B cell (primary cell): ENCODE measurements around the gene SPIRE1. TPM values are rescaled to one million over a fixed set of nuclear protein-coding genes. Genes with fewer than 3 reads are reported as not detected.

Experiments used
- ATAC-seq: fragments of 200-7000 bp; cut with Tn5 transposase; one replicate; pipeline ENCODE4 v1.10.0; 2021; ENCODE audit warnings: low read depth, mild to moderate bottlenecking, moderate number of reproducible peaks, moderate library complexity
- CTCF ChIA-PET: fragments of 350-600 bp; sonication (Branson Sonifier 250); formaldehyde crosslinking; loops from one replicate; lab custom pipeline; 2021; ENCODE audit warnings: antibody characterized with exemption, inconsistent platforms; lab: Charles Lee
- POLR2A ChIA-PET: fragments of 350-600 bp; sonication (Branson Sonifier 250); formaldehyde crosslinking; loops from one replicate; lab custom pipeline; 2021; ENCODE audit warnings: antibody characterized with exemption; lab: Charles Lee
- DNase-seq: peaks from one replicate; pipeline ENCODE4 v3.0.0; 2013
- H2AFZ ChIP-seq: 2 replicates; pipeline ENCODE4 v1.6.1; 2012; ENCODE audit warnings: mild to moderate bottlenecking, low read depth, low read length; ENCODE audit not compliant: insufficient read depth, poor library complexity, severe bottlenecking
- H3K27ac ChIP-seq, 2 donors: 1 replicate in 1 of 2; 2 replicates in 1 of 2; pipeline ENCODE4 v1.5.1; 2012 to 2013; ENCODE audit warnings: low read length in 2 of 2, mild to moderate bottlenecking in 2 of 2, moderate library complexity in 1 of 2
- H3K27me3 ChIP-seq, 4 experiments: fragments of 200-600 bp in 1 of 4; sonication (generic) in 1 of 4; replicated peaks in 1 of 4; 1 replicate in 2 of 4; 2 replicates in 2 of 4; pipeline versions ENCODE4 v1.6.1 to v1.7.0; 2013 to 2016; ENCODE audit warnings: low read length in 3 of 4, mild to moderate bottlenecking in 2 of 4, mixed read lengths in 1 of 4, moderate library complexity in 1 of 4; ENCODE audit not compliant: insufficient read depth in 4 of 4, control insufficient read depth in 3 of 4; ENCODE audit errors: control extremely low read depth in 1 of 4
- H3K36me3 ChIP-seq, 2 experiments: replicated peaks in 1 of 2; 1 replicate in 1 of 2; 2 replicates in 1 of 2; pipeline versions ENCODE4 v1.6.1 to v1.7.1; 2013; ENCODE audit warnings: low read length in 1 of 2; ENCODE audit not compliant: insufficient read depth in 2 of 2, control insufficient read depth in 1 of 2; ENCODE audit errors: control extremely low read depth in 1 of 2, extremely low read depth in 1 of 2
- H3K4me1 ChIP-seq, 2 donors: fragments of 200-600 bp in 1 of 2; sonication (generic) in 1 of 2; 1 replicate in 1 of 2; 2 replicates in 1 of 2; pipeline versions ENCODE4 v1.5.1 to v1.6.1; 2013 to 2017; ENCODE audit warnings: low read length in 2 of 2; ENCODE audit not compliant: control insufficient read depth in 2 of 2, insufficient read depth in 2 of 2
- H3K4me2 ChIP-seq: replicated peaks from 2 replicates; pipeline ENCODE3; 2012; ENCODE audit warnings: mild to moderate bottlenecking, low read depth, low read length; ENCODE audit not compliant: poor library complexity, severe bottlenecking
- H3K4me3 ChIP-seq, 5 experiments: fragments of 200-600 bp in 1 of 5; sonication (generic) in 1 of 5; 1 replicate in 3 of 5; 2 replicates in 2 of 5; pipeline versions ENCODE4 v1.5.1 to v1.7.0; 2011 to 2016; ENCODE audit warnings: low read length in 4 of 5, mild to moderate bottlenecking in 4 of 5, low read depth in 2 of 5, control low read depth in 1 of 5, moderate library complexity in 1 of 5; ENCODE audit not compliant: insufficient read depth in 1 of 5; ENCODE audit errors: control extremely low read depth in 1 of 5, extremely low read depth in 1 of 5
- H3K79me2 ChIP-seq: fragments of 200-600 bp; sonication (generic); one replicate; pipeline ENCODE4 v1.6.0; 2016; ENCODE audit warnings: low read length; ENCODE audit not compliant: control insufficient read depth, insufficient read depth
- H3K9ac ChIP-seq: fragments of 200-600 bp; sonication (generic); 2 replicates; pipeline ENCODE4 v1.6.1; 2017; ENCODE audit warnings: mild to moderate bottlenecking, low read length, moderate library complexity
- H3K9me3 ChIP-seq, 3 donors: one replicate each; pipeline versions ENCODE4 v1.6.1 to v1.7.1; 2013; ENCODE audit warnings: low read length in 2 of 3; ENCODE audit not compliant: control insufficient read depth in 2 of 3, insufficient read depth in 1 of 3; ENCODE audit errors: control extremely low read depth in 1 of 3
- H4K20me1 ChIP-seq: 2 replicates; pipeline ENCODE4 v1.6.0; 2012; ENCODE audit warnings: mild to moderate bottlenecking, low read length; ENCODE audit not compliant: insufficient read depth, control insufficient read depth, poor library complexity, severe bottlenecking
- H3K27ac Mint-ChIP-seq: one replicate; pipeline ENCODE4 v1.8.0; 2021; ENCODE audit warnings: mixed read lengths
- H3K27me3 Mint-ChIP-seq: one replicate; pipeline ENCODE4 v1.8.0; 2021; ENCODE audit warnings: mixed read lengths
- H3K4me1 Mint-ChIP-seq: one replicate; pipeline ENCODE4 v1.8.0; 2021; ENCODE audit warnings: mixed read lengths
- H3K4me3 Mint-ChIP-seq: one replicate; pipeline ENCODE4 v1.8.0; 2021; ENCODE audit warnings: mixed read lengths
- H3K9me3 Mint-ChIP-seq: one replicate; pipeline ENCODE4 v1.8.0; 2022; ENCODE audit warnings: mixed read lengths; ENCODE audit not compliant: insufficient read depth
- CTCF ChIP-seq: fragments of 200-600 bp; IDR thresholded peaks from one replicate; pipeline ENCODE4 v1.8.0; 2022; ENCODE audit warnings: antibody characterized with exemption, mild to moderate bottlenecking
- EZH2 ChIP-seq: IDR thresholded peaks from 2 replicates; pipeline ENCODE4 v1.6.1; 2012; ENCODE audit warnings: borderline replicate concordance, low read depth, mild to moderate bottlenecking, moderate library complexity, low read length; ENCODE audit not compliant: insufficient read depth, poor library complexity, severe bottlenecking
- WGBS: methylation state at CpG from one replicate; pipeline ENCODE4 v1.1.5; 2013; ENCODE audit warnings: missing lambda C conversion rate; ENCODE audit not compliant: insufficient coverage; 5-methylcytosine and 5-hydroxymethylcytosine counted together
- intact Hi-C: fragments of 100-400 bp; cut with micrococcal nuclease; formaldehyde crosslinking; loops from one replicate; pipeline ENCODE4 v1.10.0; 2022
- polyA plus RNA-seq: library from polyadenylated mRNA; depleted of rRNA; stranded (reverse); fragments of >200 nt; gene quantifications from 2 replicates; pipeline ENCODE4 v1.2.3, GENCODE V29; 2012
- total RNA-seq, 2 donors: library from RNA; stranded (reverse); fragments of 120-200 nt in 1 of 2; gene quantifications; 1 replicate in 1 of 2; 2 replicates in 1 of 2; pipeline versions ENCODE4 v1.2.3 to v1.2.4, GENCODE V29; 2013 to 2022

SPIRE1 gene
- total and polyA plus RNA-seq, 2 donors (not counting 1 experiment from before 2014, with no cell fraction given) = 0.22 to 4.0 TPM

- Histone ChIP-seq H3K27ac (no peak overlapping the region), H3K79me2 (no peaks in the 10 kb centered on the region), H3K4me3 (no peak overlapping the region), H3K9me3 (no peaks in the 10 kb centered on the region), H3K27me3 (peaks cover 0 to 29% (median 5%) of the 10 kb centered on the region in 4 experiments), H3K4me2 (no peak overlapping the region), H4K20me1 (no peaks in the 10 kb centered on the region), H2AFZ (no peak overlapping the region), H3K4me1 (peaks cover 2 to 5% of the 10 kb centered on the region in 2 donors), H3K9ac (no peak overlapping the region), H3K36me3 (no peaks in the 10 kb centered on the region)
- intact Hi-C loops = no loop called here
- Mint-ChIP-seq H3K4me3 (no peak overlapping the region), H3K4me1 (peaks cover 3% of the 10 kb centered on the region), H3K27ac (no peak overlapping the region), H3K27me3 (peaks cover 46% of the 10 kb centered on the region), H3K9me3 (no peaks in the 10 kb centered on the region)
- no peak for ATAC-seq
- ChIA-PET CTCF (no interaction called here), POLR2A (no interaction called here)
- no peak for DNase-seq
- 85% methylated on average over 2 of the region's 4 CpGs for WGBS
- no peak for TF ChIP-seq CTCF
- no peak for TF ChIP-seq EZH2
These were observed 6.3 kb downstream of the SPIRE1 start for GRCh38 chr18:12651651-12652050.

- no peak overlapping the region for H3K27ac Mint-ChIP-seq
These were observed 10.1 kb downstream of the SPIRE1 start for GRCh38 chr18:12647773-12648172.

More at GRCh38 chr18:12647773-12648172, 10.1 kb downstream of the SPIRE1 start:
- no peaks in the 10 kb centered on the region for H4K20me1 ChIP-seq
- ChIA-PET CTCF (no interaction called here), POLR2A (no interaction called here)
- no peak overlapping the region for H2AFZ ChIP-seq
- peaks cover 0 to 4% (median 1%) of the 10 kb centered on the region in 4 experiments for H3K27me3 ChIP-seq
- Mint-ChIP-seq H3K27me3 (peaks cover 32% of the 10 kb centered on the region), H3K9me3 (no peaks in the 10 kb centered on the region), H3K4me3 (no peak overlapping the region), H3K4me1 (no peaks in the 10 kb centered on the region)
- H3K9ac ChIP-seq = no peak overlapping the region
- no peak for DNase-seq
- no peaks in the 10 kb centered on the region for H3K9me3 ChIP-seq
- no peaks in the 10 kb centered on the region for H3K79me2 ChIP-seq
- 83% methylated on average over 1 of the region's 3 CpGs for WGBS
- H3K4me3 ChIP-seq = no peak overlapping the region
- intact Hi-C loops = no loop called here
- no peak overlapping the region for H3K27ac ChIP-seq
- H3K36me3 ChIP-seq = no peaks in the 10 kb centered on the region
- no peak overlapping the region for H3K4me2 ChIP-seq
- TF ChIP-seq CTCF (no peak), EZH2 (no peak)
- no peaks in the 10 kb centered on the region for H3K4me1 ChIP-seq
- ATAC-seq = no peak
